IPS-18a (cell line): ENCODE results near the gene POU2F2.
A peak's percentile ranks its signal among the peaks of the same experiment; 100 is the strongest.

Experiments used
- H3K27ac ChIP-seq: one replicate; pipeline ENCODE4 v1.5.1; 2013; ENCODE audit warnings: low read length
- H3K27me3 ChIP-seq: one replicate; pipeline ENCODE4 v1.6.1; 2013; ENCODE audit warnings: mild to moderate bottlenecking, low read length; ENCODE audit not compliant: control insufficient read depth, insufficient read depth
- H3K36me3 ChIP-seq: one replicate; pipeline ENCODE4 v1.6.1; 2013; ENCODE audit warnings: low read depth, low read length; ENCODE audit not compliant: control insufficient read depth
- H3K4me1 ChIP-seq: one replicate; pipeline ENCODE4 v1.6.1; 2013; ENCODE audit warnings: low read depth, low read length; ENCODE audit not compliant: control insufficient read depth
- H3K4me3 ChIP-seq: one replicate; pipeline ENCODE4 v1.5.1; 2013; ENCODE audit warnings: low read length
- H3K9ac ChIP-seq: one replicate; pipeline ENCODE4 v1.6.1; 2013; ENCODE audit warnings: mild to moderate bottlenecking, low read length, moderate library complexity
- H3K9me3 ChIP-seq: one replicate; pipeline ENCODE4 v1.6.1; 2013; ENCODE audit warnings: low read depth, low read length; ENCODE audit not compliant: control insufficient read depth

Gene POU2F2

DNA sequence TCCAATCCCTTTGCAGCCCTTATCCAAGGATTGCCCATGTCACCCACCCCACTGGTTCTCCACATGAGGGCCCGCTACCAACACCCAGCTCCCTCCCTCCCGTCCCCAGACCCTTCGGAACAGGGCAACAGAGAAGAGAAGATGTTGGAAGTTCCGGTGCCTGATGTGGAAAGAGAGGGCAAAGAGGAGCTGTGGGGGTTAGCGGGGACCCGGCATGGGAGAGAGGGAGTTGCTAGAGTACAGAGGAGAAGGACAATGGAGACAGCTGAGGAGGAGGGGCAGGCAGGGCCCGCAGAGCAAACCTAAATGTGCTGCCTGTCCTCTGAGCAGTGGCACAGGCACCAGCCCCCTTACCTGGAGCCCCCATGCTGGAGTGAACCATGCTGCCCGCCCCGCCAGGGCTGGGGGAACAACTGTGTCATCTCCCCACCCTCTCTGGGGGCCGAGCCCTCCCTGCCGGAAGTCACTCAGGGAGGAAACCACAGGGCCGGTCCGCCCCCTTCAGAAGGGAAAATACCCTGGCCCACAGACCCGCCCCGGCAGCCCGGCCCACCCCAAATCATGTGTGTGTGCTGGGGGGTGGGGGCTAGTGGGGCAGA lies at the start of gene POU2F2:
Gene POU2F2, minus strand, starts transcription at position 417 of the 599 bp plus-strand sequence. Its CDS starts 35 bp downstream, at position 382.
- Histone ChIP-seq H3K36me3 (no peaks in the 10 kb centered on the region), H3K27me3 (peaks cover 28% of the 10 kb centered on the region), H3K9me3 (no peaks in the 10 kb centered on the region), H3K4me3 (peak within 1 kb of the TSS; percentile 61), H3K9ac (peak within 1 kb of the TSS; percentile 40), H3K4me1 (peaks cover 10% of the 10 kb centered on the region), H3K27ac (no peak within 1 kb of the TSS)

GRCh38 chr19:42178791-42179674 lies 46.8 kb upstream of the POU2F2 start:
- H3K9me3 ChIP-seq = no peaks in the 10 kb centered on the region
- H3K4me1 ChIP-seq = peaks cover 10% of the 10 kb centered on the region
- H3K9ac ChIP-seq = no peak overlapping the region
- H3K36me3 ChIP-seq = no peaks in the 10 kb centered on the region
- no peak overlapping the region for H3K27ac ChIP-seq
- no peak overlapping the region for H3K4me3 ChIP-seq
- peaks cover 69% of the 10 kb centered on the region for H3K27me3 ChIP-seq

- H3K27me3 ChIP-seq = peaks cover 79% of the 10 kb centered on the region
- H3K9ac ChIP-seq = no peak overlapping the region
These were observed 45.4 kb upstream of the POU2F2 start for GRCh38 chr19:42177686-42178019.

GRCh38 chr19:42176990-42177685 lies 44.9 kb upstream of the POU2F2 start:
- Histone ChIP-seq H3K9ac (no peak overlapping the region), H3K4me1 (peaks cover 10% of the 10 kb centered on the region), H3K4me3 (peak overlapping the region; percentile 42), H3K9me3 (no peaks in the 10 kb centered on the region), H3K27me3 (peaks cover 79% of the 10 kb centered on the region), H3K36me3 (no peaks in the 10 kb centered on the region), H3K27ac (no peak overlapping the region)

More at GRCh38 chr19:42177686-42178019, 45.4 kb upstream of the POU2F2 start:
- H3K4me3 ChIP-seq = peak overlapping the region; percentile 42
- H3K36me3 ChIP-seq = no peaks in the 10 kb centered on the region
- H3K9me3 ChIP-seq = no peaks in the 10 kb centered on the region
- no peak overlapping the region for H3K27ac ChIP-seq
- peaks cover 10% of the 10 kb centered on the region for H3K4me1 ChIP-seq

GRCh38 chr19:42176649-42176989 lies 44.4 kb upstream of the POU2F2 start:
- Histone ChIP-seq H3K36me3 (no peaks in the 10 kb centered on the region), H3K4me1 (peaks cover 10% of the 10 kb centered on the region), H3K27me3 (peaks cover 79% of the 10 kb centered on the region), H3K9ac (no peak overlapping the region), H3K9me3 (no peaks in the 10 kb centered on the region), H3K27ac (no peak overlapping the region), H3K4me3 (peak overlapping the region; percentile 58)

DNA sequence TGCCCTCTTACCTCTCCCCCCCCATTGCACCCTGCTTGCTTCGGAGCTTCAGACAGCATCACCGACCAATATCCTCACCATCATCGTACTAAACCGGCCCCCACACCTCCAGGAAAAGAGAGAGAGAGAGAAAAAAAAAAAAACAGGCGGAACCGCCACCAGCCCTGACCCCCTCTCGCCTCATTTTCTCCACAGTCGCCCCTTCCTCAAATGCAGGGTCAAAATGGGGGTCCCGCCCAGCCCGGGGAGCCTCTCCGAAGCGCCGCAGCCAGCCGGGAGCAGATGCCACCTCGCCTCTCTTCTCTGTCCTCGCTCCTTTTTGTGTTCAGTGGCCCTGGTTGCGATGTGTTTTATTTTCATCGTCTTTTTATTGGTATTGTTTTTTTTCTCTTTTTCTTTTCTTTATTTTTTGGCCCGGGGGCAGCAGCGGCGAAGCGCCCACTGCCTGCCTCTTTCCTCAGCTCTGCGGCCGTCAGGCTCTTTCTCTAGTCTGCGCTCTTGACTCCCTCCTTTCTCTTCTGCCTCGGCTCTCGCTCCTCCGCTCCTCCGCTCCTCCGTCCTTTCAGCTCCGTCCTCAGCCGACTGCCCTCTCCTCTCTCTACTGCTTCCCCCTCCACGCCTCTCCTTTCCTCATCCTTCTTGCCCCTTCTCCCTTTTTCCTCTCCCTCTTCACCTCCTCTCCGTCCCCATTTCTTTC lies 43.9 kb upstream of the POU2F2 start:
- H3K4me3 ChIP-seq = peak overlapping the region; percentile 58
- no peak overlapping the region for H3K27ac ChIP-seq
- H3K27me3 ChIP-seq = peaks cover 76% of the 10 kb centered on the region
- peaks cover 10% of the 10 kb centered on the region for H3K4me1 ChIP-seq
- H3K36me3 ChIP-seq = no peaks in the 10 kb centered on the region
- H3K9me3 ChIP-seq = no peaks in the 10 kb centered on the region
- no peak overlapping the region for H3K9ac ChIP-seq

DNA sequence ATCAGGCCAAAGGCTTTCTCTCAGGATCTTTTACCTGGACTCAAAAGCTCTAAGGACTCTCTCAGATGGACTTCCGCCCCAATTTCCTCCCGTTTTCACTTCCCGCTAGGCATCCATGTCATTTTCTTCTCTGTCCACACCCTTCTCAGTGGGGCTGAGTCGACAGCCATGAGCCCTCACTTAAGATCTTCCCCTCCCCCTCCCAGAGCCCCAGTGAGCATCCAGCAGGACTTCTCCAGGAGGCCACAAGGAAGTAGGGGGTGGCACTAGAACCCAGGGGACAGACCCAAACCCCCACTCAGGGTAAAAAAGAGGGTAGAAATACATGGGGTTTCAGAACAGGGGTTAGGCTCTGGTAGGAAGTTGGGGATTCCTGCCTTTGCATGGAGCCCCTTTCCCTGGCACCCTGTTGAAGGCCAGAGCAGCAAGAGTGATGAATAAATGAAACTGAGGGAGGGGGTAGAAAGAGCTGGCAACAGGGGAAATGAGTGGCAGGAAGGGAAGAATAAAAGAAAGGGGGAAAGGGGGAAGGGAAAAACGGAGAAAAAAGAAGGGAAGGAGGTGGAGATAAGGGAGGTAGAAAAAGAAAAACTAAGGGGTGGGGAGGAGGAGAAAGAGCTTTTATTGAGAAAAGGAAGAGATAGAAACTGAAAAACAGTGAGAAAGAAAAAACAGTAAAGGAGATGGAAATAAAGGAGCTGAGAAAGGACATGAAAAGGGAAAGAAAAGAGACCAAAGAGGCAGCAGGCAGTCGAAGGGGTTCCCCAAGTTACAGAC lies 42.9 kb upstream of the POU2F2 start:
- Histone ChIP-seq H3K36me3 (no peaks in the 10 kb centered on the region), H3K27ac (no peak overlapping the region), H3K9ac (no peak overlapping the region), H3K9me3 (no peaks in the 10 kb centered on the region), H3K4me1 (peaks cover 10% of the 10 kb centered on the region), H3K4me3 (peak overlapping the region; percentile 58), H3K27me3 (peaks cover 66% of the 10 kb centered on the region)

- H3K9ac ChIP-seq = no peak overlapping the region
- H3K4me3 ChIP-seq = no peak overlapping the region
- no peaks in the 10 kb centered on the region for H3K9me3 ChIP-seq
- H3K4me1 ChIP-seq = peaks cover 10% of the 10 kb centered on the region
- no peak overlapping the region for H3K27ac ChIP-seq
- peaks cover 57% of the 10 kb centered on the region for H3K27me3 ChIP-seq
- no peaks in the 10 kb centered on the region for H3K36me3 ChIP-seq
These were observed 41.9 kb upstream of the POU2F2 start for GRCh38 chr19:42174188-42174587.

DNA sequence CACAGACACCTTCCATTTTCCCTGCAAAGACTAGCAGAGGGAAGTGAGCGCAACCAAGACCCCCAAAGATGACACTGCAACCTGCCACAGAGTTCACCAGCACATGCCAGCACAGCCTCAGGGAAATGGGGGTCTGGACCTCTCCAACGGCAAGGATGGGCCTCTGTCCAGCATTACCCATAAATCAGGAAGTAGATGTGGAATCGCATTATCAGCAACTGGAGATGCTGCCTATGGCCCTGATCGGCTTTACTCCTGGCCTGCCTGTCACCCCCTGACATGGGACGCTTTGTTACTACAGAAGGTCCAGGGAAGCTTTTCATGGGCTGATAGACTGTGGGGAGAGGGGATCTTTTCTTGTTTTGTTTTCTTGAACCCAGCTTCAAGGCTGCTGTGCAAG lies 41.4 kb upstream of the POU2F2 start:
- no peak overlapping the region for H3K9ac ChIP-seq
- H3K4me3 ChIP-seq = no peak overlapping the region
- H3K36me3 ChIP-seq = no peaks in the 10 kb centered on the region
- H3K27ac ChIP-seq = no peak overlapping the region
- H3K27me3 ChIP-seq = peaks cover 52% of the 10 kb centered on the region
- H3K4me1 ChIP-seq = peaks cover 10% of the 10 kb centered on the region
- no peaks in the 10 kb centered on the region for H3K9me3 ChIP-seq

DNA sequence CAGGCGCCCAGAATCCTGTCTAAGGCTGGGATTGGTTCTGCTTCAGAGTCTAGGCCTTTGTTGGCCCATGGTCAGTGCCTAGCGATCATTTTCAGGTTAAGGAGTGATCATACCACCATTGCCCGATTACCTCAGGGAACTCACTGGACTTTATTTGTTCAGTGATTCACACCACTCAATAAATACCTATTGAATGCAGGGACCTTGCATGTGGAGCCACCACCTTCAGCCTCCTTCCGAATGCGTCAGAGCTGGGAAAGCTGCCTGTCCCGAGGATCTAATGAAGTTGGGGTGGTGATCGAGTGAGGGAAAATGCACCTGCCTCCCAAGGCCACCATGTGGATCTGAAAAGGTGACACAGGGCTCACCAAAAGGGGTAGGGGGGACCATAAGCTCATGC lies 40.0 kb upstream of the POU2F2 start:
- Histone ChIP-seq H3K27me3 (peaks cover 38% of the 10 kb centered on the region), H3K4me1 (peaks cover 10% of the 10 kb centered on the region), H3K27ac (no peak overlapping the region), H3K9ac (no peak overlapping the region), H3K4me3 (no peak overlapping the region), H3K36me3 (no peaks in the 10 kb centered on the region), H3K9me3 (no peaks in the 10 kb centered on the region)

GRCh38 chr19:42170715-42171114 lies 38.5 kb upstream of the POU2F2 start:
- no peak overlapping the region for H3K9ac ChIP-seq
- H3K36me3 ChIP-seq = no peaks in the 10 kb centered on the region
- no peaks in the 10 kb centered on the region for H3K9me3 ChIP-seq
- H3K4me1 ChIP-seq = peaks cover 5% of the 10 kb centered on the region
- no peak overlapping the region for H3K27ac ChIP-seq
- no peak overlapping the region for H3K4me3 ChIP-seq
- H3K27me3 ChIP-seq = peaks cover 27% of the 10 kb centered on the region
